Gastroesophageal sphincter (tissue), 3 donors: ENCODE measurements around the gene PLAAT2.
"Not testable (repeated sequence)": the region's sequence is repeated elsewhere in the genome, so short reads cannot be mapped to it uniquely, and the experiment has no call there.

Experiments
- CTCF ChIP-seq, 4 experiments: fragments of 200-600 bp in 2 of 4; fragments of 450-650 bp in 2 of 4; sonication (generic) in 1 of 4; IDR thresholded peaks; one replicate each; pipeline ENCODE4 v1.5.1; 2017 to 2019; ENCODE audit warnings: antibody characterized with exemption in 4 of 4, mild to moderate bottlenecking in 2 of 4, moderate library complexity in 2 of 4
- EP300 ChIP-seq: sonication (generic); formaldehyde crosslinking; IDR thresholded peaks from one replicate; pipeline ENCODE4 v1.6.1; 2017; ENCODE audit warnings: antibody characterized with exemption, mild to moderate bottlenecking
- POLR2A ChIP-seq, 2 donors: fragments of 450-650 bp; IDR thresholded peaks; one replicate each; pipeline ENCODE4 v1.6.1; 2017; ENCODE audit warnings: antibody characterized with exemption in 2 of 2, mild to moderate bottlenecking in 2 of 2, moderate library complexity in 1 of 2
- POLR2AphosphoS5 ChIP-seq: sonication (generic); formaldehyde crosslinking; IDR thresholded peaks from one replicate; pipeline ENCODE4 v1.6.1; 2017; ENCODE audit warnings: antibody characterized with exemption

- TF ChIP-seq POLR2AphosphoS5; POLR2A (IDR thresholded peaks at IDR 0.05); CTCF (IDR thresholded peaks at IDR 0.05); EP300: not testable (repeated sequence)
These were observed 34.4 kb downstream of the PLAAT2 start for GRCh38 chr11:63528729-63529278.
